Measurements from ENCODE around the gene UBC. TPM values are rescaled to one million over a fixed set of nuclear protein-coding genes. Genes with fewer than 3 reads are reported as not detected.

Gene UBC
- total and polyA plus RNA-seq, 9 of the 15 experiments (the other 6 are each of a cell fraction or from before 2014, with no cell fraction given) = 533 to 1,153 (median 813) TPM

GRCh38 chr12:124921200-124922031 lies 7.0 kb upstream of the UBC start (continued):
- TF ChIP-seq CLOCK (CRISPR knock-in tag; IDR thresholded peaks at IDR 0.05; ENCODE audit: borderline replicate concordance) (no peak), TRIM28 (IDR thresholded peaks at IDR 0.05) (no peak), EHMT2 (IDR thresholded peaks at IDR 0.05) (no peak), SMARCB1 (IDR thresholded peaks at IDR 0.05; ENCODE audit: insufficient read length, low read depth) (no peak), ZNF57 (CRISPR knock-in tag; IDR thresholded peaks at IDR 0.05) (no peak), TFE3 (CRISPR knock-in tag; IDR thresholded peaks at IDR 0.05) (no peak), ZC3H8 (IDR thresholded peaks at IDR 0.05) (no peak), RFX7 (CRISPR knock-in tag; IDR thresholded peaks at IDR 0.05) (no peak), ZNF592 (IDR thresholded peaks at IDR 0.05) (no peak), ZNF717 (CRISPR knock-in tag; IDR thresholded peaks at IDR 0.05) (no peak), ZNF76 (CRISPR knock-in tag; IDR thresholded peaks at IDR 0.05; ENCODE audit: borderline replicate concordance) (no peak), ZNF280A (IDR thresholded peaks at IDR 0.05; ENCODE audit: low read depth, partially characterized antibody) (no peak)

Data from K562 (cell line).